Colon (tissue), 2 donors: ENCODE results near the gene EXOC2.
"Not testable (repeated sequence)": the region's sequence is repeated elsewhere in the genome, so short reads cannot be mapped to it uniquely, and the experiment has no call there.

Source experiments
- FAIRE-seq: peaks from 2 replicates; lab custom pipeline; 2012; peaks lifted over from hg19 to GRCh38; lab: Jason Lieb, UNC
- donor health status: control.
- donor health status: control.

The EXOC2 gene

GRCh38 chr6:583635-584034 is 109.3 kb downstream of the EXOC2 start:
- no peak for FAIRE-seq

GRCh38 chr6:583116-583515 is 109.8 kb downstream of the EXOC2 start:
- FAIRE-seq: no peak

- no peak for FAIRE-seq
Observed at GRCh38 chr6:582370-582769, 110.6 kb downstream of the EXOC2 start.

- no peak for FAIRE-seq
Observed at GRCh38 chr6:579339-579738, 113.6 kb downstream of the EXOC2 start.

- FAIRE-seq: no peak
Observed at GRCh38 chr6:572596-573265, 120.2 kb downstream of the EXOC2 start.

- FAIRE-seq: no peak
Observed at GRCh38 chr6:571892-572291, 121.0 kb downstream of the EXOC2 start.

GRCh38 chr6:570825-571224 is 122.1 kb downstream of the EXOC2 start:
- FAIRE-seq: no peak

GRCh38 chr6:568954-569523 is 123.9 kb downstream of the EXOC2 start:
- no peak for FAIRE-seq

- FAIRE-seq: no peak
Observed at GRCh38 chr6:568085-568484, 124.9 kb downstream of the EXOC2 start.

- no peak for FAIRE-seq
Observed at GRCh38 chr6:563863-564262, 129.1 kb downstream of the EXOC2 start.

- FAIRE-seq: no peak
Observed at GRCh38 chr6:562052-562676, 130.8 kb downstream of the EXOC2 start.

- FAIRE-seq: not testable (repeated sequence)
Observed at GRCh38 chr6:561335-561734, 131.6 kb downstream of the EXOC2 start.

- FAIRE-seq: no peak
Observed at GRCh38 chr6:558959-559358, 134.0 kb downstream of the EXOC2 start.

GRCh38 chr6:558089-558488 is 134.8 kb downstream of the EXOC2 start:
- FAIRE-seq: no peak

GRCh38 chr6:551829-552350 is 141.0 kb downstream of the EXOC2 start:
- no peak for FAIRE-seq

- no peak for FAIRE-seq
Observed at GRCh38 chr6:551405-551804, 141.5 kb downstream of the EXOC2 start.

- no peak for FAIRE-seq
Observed at GRCh38 chr6:549906-550305, 143.0 kb downstream of the EXOC2 start.

GRCh38 chr6:548517-548916 is 144.4 kb downstream of the EXOC2 start:
- no peak for FAIRE-seq

- no peak for FAIRE-seq
Observed at GRCh38 chr6:548091-548490, 144.8 kb downstream of the EXOC2 start.

- FAIRE-seq: peak; percentile 28
Observed at GRCh38 chr6:540490-540889, 152.4 kb downstream of the EXOC2 start.

- FAIRE-seq: no peak
Observed at GRCh38 chr6:537114-537513, 155.8 kb downstream of the EXOC2 start.

- no peak for FAIRE-seq
Observed at GRCh38 chr6:530425-530824, 162.5 kb downstream of the EXOC2 start.

- no peak for FAIRE-seq
Observed at GRCh38 chr6:528989-529388, 163.9 kb downstream of the EXOC2 start.
